Spleen (tissue), 7 donors: Measurements from ENCODE around the gene SULT1C2.

Experiments used
- POLR2A ChIP-seq, 3 donors: fragments of 450-650 bp; IDR thresholded peaks; one replicate each; pipeline ENCODE4 v1.5.1; 2017; ENCODE audit warnings: antibody characterized with exemption in 3 of 3, mild to moderate bottlenecking in 1 of 3
- TF ChIP-seq, protein P1 (sequence below), 11 experiments: fragments of 200-600 bp in 7 of 11; fragments of 450-650 bp in 4 of 11; sonication (generic) in 4 of 11; IDR thresholded peaks in 8 of 11; conservative IDR thresholded peaks in 3 of 11; 1 replicate in 7 of 11; 2 replicates in 4 of 11; pipeline versions ENCODE4 v1.4.0 to v1.8.0; 2016 to 2021; ENCODE audit warnings: antibody characterized with exemption in 11 of 11, inconsistent platforms in 4 of 11, mild to moderate bottlenecking in 1 of 11
- donor health status: DM: no; HTN: no; CAD: no; lungs with moderate emphysema.
- donor health status: DM: no; HTN: no; CAD: no.
- donor health status: DM: no; HTN: no; CAD: no.

DNA sequence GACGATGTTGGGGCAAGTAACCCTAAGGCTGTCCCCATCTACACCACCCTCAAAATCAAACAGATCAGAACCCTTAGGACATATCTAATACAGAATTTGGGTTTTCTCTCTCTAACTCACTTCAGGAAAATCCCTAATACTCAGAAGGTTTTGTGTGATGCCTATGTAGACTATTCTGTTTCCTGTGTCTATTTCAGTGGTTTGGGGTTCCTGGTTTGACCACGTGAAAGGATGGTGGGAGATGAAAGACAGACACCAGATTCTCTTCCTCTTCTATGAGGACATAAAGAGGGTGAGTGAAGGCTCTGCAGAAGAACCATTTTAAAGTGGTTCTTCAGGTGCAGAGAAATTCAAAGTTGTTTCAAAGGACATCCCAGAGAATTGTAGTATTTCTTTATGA, 16.3 kb downstream of the SULT1C2 start:
- TF ChIP-seq, protein P1, sequence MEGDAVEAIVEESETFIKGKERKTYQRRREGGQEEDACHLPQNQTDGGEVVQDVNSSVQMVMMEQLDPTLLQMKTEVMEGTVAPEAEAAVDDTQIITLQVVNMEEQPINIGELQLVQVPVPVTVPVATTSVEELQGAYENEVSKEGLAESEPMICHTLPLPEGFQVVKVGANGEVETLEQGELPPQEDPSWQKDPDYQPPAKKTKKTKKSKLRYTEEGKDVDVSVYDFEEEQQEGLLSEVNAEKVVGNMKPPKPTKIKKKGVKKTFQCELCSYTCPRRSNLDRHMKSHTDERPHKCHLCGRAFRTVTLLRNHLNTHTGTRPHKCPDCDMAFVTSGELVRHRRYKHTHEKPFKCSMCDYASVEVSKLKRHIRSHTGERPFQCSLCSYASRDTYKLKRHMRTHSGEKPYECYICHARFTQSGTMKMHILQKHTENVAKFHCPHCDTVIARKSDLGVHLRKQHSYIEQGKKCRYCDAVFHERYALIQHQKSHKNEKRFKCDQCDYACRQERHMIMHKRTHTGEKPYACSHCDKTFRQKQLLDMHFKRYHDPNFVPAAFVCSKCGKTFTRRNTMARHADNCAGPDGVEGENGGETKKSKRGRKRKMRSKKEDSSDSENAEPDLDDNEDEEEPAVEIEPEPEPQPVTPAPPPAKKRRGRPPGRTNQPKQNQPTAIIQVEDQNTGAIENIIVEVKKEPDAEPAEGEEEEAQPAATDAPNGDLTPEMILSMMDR (IDR thresholded peaks at IDR 0.05 in 8 of 11, conservative IDR thresholded peaks at IDR 0.05 in 3 of 11) = no peak
- no peak for TF ChIP-seq POLR2A (IDR thresholded peaks at IDR 0.05)
